GM21825 (cell line): ENCODE results near the gene LRP5.

Experiments
- ATAC-seq: cut with Tn5 transposase; IDR thresholded peaks from one replicate; pipeline ENCODE4 v1.9.1; 2021; ENCODE audit warnings: mild to moderate bottlenecking, moderate library complexity; ENCODE audit not compliant: unreplicated experiment

Gene LRP5

GRCh38 chr11:68345776-68346461 is 33.5 kb downstream of the LRP5 start:
- ATAC-seq = no peak

GRCh38 chr11:68346462-68346790 is 34.0 kb downstream of the LRP5 start:
- ATAC-seq = no peak

- no peak for ATAC-seq
These were observed 35.0 kb downstream of the LRP5 start for GRCh38 chr11:68347345-68347744.

- ATAC-seq = no peak
These were observed 35.5 kb downstream of the LRP5 start for GRCh38 chr11:68347841-68348240.

GRCh38 chr11:68349461-68350249 is 37.3 kb downstream of the LRP5 start:
- ATAC-seq = no peak

GRCh38 chr11:68350759-68351449 is 38.5 kb downstream of the LRP5 start:
- ATAC-seq = no peak

- no peak for ATAC-seq
These were observed 39.3 kb downstream of the LRP5 start for GRCh38 chr11:68351450-68352275.

- no peak for ATAC-seq
These were observed 40.2 kb downstream of the LRP5 start for GRCh38 chr11:68352591-68352990.

GRCh38 chr11:68353118-68353517 is 40.7 kb downstream of the LRP5 start:
- ATAC-seq = no peak

GRCh38 chr11:68353669-68354068 is 41.3 kb downstream of the LRP5 start:
- no peak for ATAC-seq

GRCh38 chr11:68354148-68354872 is 41.9 kb downstream of the LRP5 start:
- ATAC-seq = no peak

- ATAC-seq = no peak
These were observed 43.1 kb downstream of the LRP5 start for GRCh38 chr11:68355471-68355870.

GRCh38 chr11:68357568-68357967 is 45.2 kb downstream of the LRP5 start:
- ATAC-seq = no peak

- ATAC-seq = no peak
These were observed 46.0 kb downstream of the LRP5 start for GRCh38 chr11:68358416-68358815.

GRCh38 chr11:68361702-68362101 is 49.3 kb downstream of the LRP5 start:
- no peak for ATAC-seq

- no peak for ATAC-seq
These were observed 50.5 kb downstream of the LRP5 start for GRCh38 chr11:68362801-68363379.

GRCh38 chr11:68363776-68364175 is 51.4 kb downstream of the LRP5 start:
- ATAC-seq = no peak

GRCh38 chr11:68364581-68364980 is 52.2 kb downstream of the LRP5 start:
- no peak for ATAC-seq

GRCh38 chr11:68365943-68366435 is 53.6 kb downstream of the LRP5 start:
- ATAC-seq = no peak

- no peak for ATAC-seq
These were observed 54.9 kb downstream of the LRP5 start for GRCh38 chr11:68367252-68367651.
